Stimulated activated CD4-positive, alpha-beta T cell treated with anti-CD3 and anti-CD28 coated beads, Interleukin-12 subunit alpha, Interleukin-12 subunit beta, amount 100 ng/mL, for 48 hours (primary cell): ENCODE measurements around the gene RBMS2.
"Not testable (repeated sequence)": the region's sequence is repeated elsewhere in the genome, so short reads cannot be mapped to it uniquely, and the experiment has no call there.

Source experiments
- DNase-seq, 3 donors: peaks; one replicate each; pipeline ENCODE4 v3.0.0-alpha.2; 2020; ENCODE audit warnings: low read depth in 2 of 3, low spot score in 1 of 3

Gene RBMS2

GRCh38 chr12:56517854-56518253, 3.8 kb upstream of the RBMS2 start:
- no peak for DNase-seq

GRCh38 chr12:56518570-56518969, 3.0 kb upstream of the RBMS2 start:
- DNase-seq: no peak

- no peak for DNase-seq
Observed at GRCh38 chr12:56520048-56520447, 1.6 kb upstream of the RBMS2 start.

- DNase-seq: no peak
Observed at GRCh38 chr12:56520506-56520905, 1.1 kb upstream of the RBMS2 start.

GRCh38 chr12:56521209-56521589, 421 bp upstream of the RBMS2 start:
- DNase-seq: no peak

GRCh38 chr12:56522411-56523193, 982 bp downstream of the RBMS2 start:
- no peak for DNase-seq

- DNase-seq: no peak
Observed at GRCh38 chr12:56528846-56529245, 7.2 kb downstream of the RBMS2 start.

- no peak for DNase-seq
Observed at GRCh38 chr12:56529656-56530055, 8.0 kb downstream of the RBMS2 start.

GRCh38 chr12:56530390-56531055, 8.9 kb downstream of the RBMS2 start:
- no peak for DNase-seq

GRCh38 chr12:56537546-56537945, 15.9 kb downstream of the RBMS2 start:
- no peak for DNase-seq

GRCh38 chr12:56541631-56542030, 20.0 kb downstream of the RBMS2 start:
- DNase-seq: no peak

- DNase-seq: no peak
Observed at GRCh38 chr12:56542164-56542563, 20.5 kb downstream of the RBMS2 start.

- no peak for DNase-seq
Observed at GRCh38 chr12:56545023-56545604, 23.5 kb downstream of the RBMS2 start.

GRCh38 chr12:56546680-56547079, 25.1 kb downstream of the RBMS2 start:
- no peak for DNase-seq

- no peak for DNase-seq
Observed at GRCh38 chr12:56551070-56551469, 29.4 kb downstream of the RBMS2 start.

- DNase-seq: no peak
Observed at GRCh38 chr12:56565510-56566101, 44.0 kb downstream of the RBMS2 start.

GRCh38 chr12:56568146-56568545, 46.5 kb downstream of the RBMS2 start:
- no peak for DNase-seq

GRCh38 chr12:56571121-56571520, 49.5 kb downstream of the RBMS2 start:
- DNase-seq: no peak

GRCh38 chr12:56572288-56572687, 50.7 kb downstream of the RBMS2 start:
- no peak for DNase-seq

- no peak for DNase-seq
Observed at GRCh38 chr12:56574210-56574609, 52.6 kb downstream of the RBMS2 start.

GRCh38 chr12:56577248-56577647, 55.6 kb downstream of the RBMS2 start:
- not testable (repeated sequence) for DNase-seq

- no peak for DNase-seq
Observed at GRCh38 chr12:56578983-56579546, 57.4 kb downstream of the RBMS2 start.
